ENCODE measurements around the gene FGF9. TPM values are rescaled to one million over a fixed set of nuclear protein-coding genes. Genes with fewer than 3 reads are reported as not detected.

Gene FGF9
- total RNA-seq, 4 donors from 2014 or later: 0.13 to 2.1 (median 1.3) TPM

- no peak for TF ChIP-seq CTCF (IDR thresholded peaks at IDR 0.05)
- ATAC-seq: no peak
- 79 to 83% methylated on average over 2 to 3 of the region's 3 CpGs for WGBS, 2 donors (ENCODE audit: low coverage in 1 of 2)
- Histone ChIP-seq H3K9me3 (peaks cover 0 to 14% (median 0%) of the 10 kb centered on the region in 3 donors), H3K4me3 (no peak overlapping the region), H3K27ac (no peak overlapping the region), H3K27me3 (peaks cover 5% of the 10 kb centered on the region), H3K4me1 (no peaks in the 10 kb centered on the region), H3K36me3 (no peaks in the 10 kb centered on the region)
These were observed 36.7 kb downstream of the FGF9 start for GRCh38 chr13:21707586-21707985.

- ATAC-seq: no peak
- no peaks in the 10 kb centered on the region for H3K4me1 ChIP-seq
- peaks cover 0 to 16% (median 0%) of the 10 kb centered on the region in 3 donors for H3K9me3 ChIP-seq
- H3K36me3 ChIP-seq: no peaks in the 10 kb centered on the region
- TF ChIP-seq POLR2AphosphoS5 (IDR thresholded peaks at IDR 0.05) (no peak), EP300 (IDR thresholded peaks at IDR 0.05) (no peak), CTCF (IDR thresholded peaks at IDR 0.05) (no peak), POLR2A (IDR thresholded peaks at IDR 0.05) (no peak)
- H3K27ac ChIP-seq: no peak overlapping the region
- peaks cover 5% of the 10 kb centered on the region for H3K27me3 ChIP-seq
- H3K4me3 ChIP-seq: no peak overlapping the region
- WGBS, 2 donors (ENCODE audit: low coverage in 1 of 2): 67 to 100% methylated on average over 1 of the region's 1 CpG
These were observed 38.8 kb downstream of the FGF9 start for GRCh38 chr13:21709697-21710096.

- Histone ChIP-seq H3K4me1 (no peaks in the 10 kb centered on the region), H3K9me3 (peaks cover 0 to 16% (median 0%) of the 10 kb centered on the region in 3 donors), H3K27ac (no peak overlapping the region), H3K27me3 (peaks cover 5% of the 10 kb centered on the region), H3K4me3 (no peak overlapping the region), H3K36me3 (no peaks in the 10 kb centered on the region)
- TF ChIP-seq CTCF (IDR thresholded peaks at IDR 0.05) (no peak), EP300 (IDR thresholded peaks at IDR 0.05) (no peak), POLR2A (IDR thresholded peaks at IDR 0.05) (no peak), POLR2AphosphoS5 (IDR thresholded peaks at IDR 0.05) (no peak)
- ATAC-seq: no peak
- WGBS, 2 donors (ENCODE audit: low coverage in 1 of 2): 85 to 90% methylated on average over 2 of the region's 2 CpGs
These were observed 39.3 kb downstream of the FGF9 start for GRCh38 chr13:21710163-21710562.

- Histone ChIP-seq H3K36me3 (no peaks in the 10 kb centered on the region), H3K4me1 (no peaks in the 10 kb centered on the region), H3K27ac (no peak overlapping the region), H3K9me3 (peaks cover 0 to 2% (median 0%) of the 10 kb centered on the region in 3 donors), H3K27me3 (peaks cover 26% of the 10 kb centered on the region), H3K4me3 (no peak overlapping the region)
- no peak for ATAC-seq
- WGBS, 2 donors (ENCODE audit: low coverage in 1 of 2): 60 to 75% methylated on average over 1 to 3 of the region's 4 CpGs
- TF ChIP-seq CTCF (IDR thresholded peaks at IDR 0.05): no peak
- TF ChIP-seq POLR2A (IDR thresholded peaks at IDR 0.05): no peak
These were observed 46.9 kb downstream of the FGF9 start for GRCh38 chr13:21717817-21718216.

GRCh38 chr13:21719463-21719862 lies 48.6 kb downstream of the FGF9 start:
- ATAC-seq: no peak
- 73 to 81% methylated on average over 6 to 7 of the region's 7 CpGs for WGBS, 2 donors (ENCODE audit: low coverage in 1 of 2)

More at GRCh38 chr13:21719463-21719862, 48.6 kb downstream of the FGF9 start:
- H3K36me3 ChIP-seq: no peaks in the 10 kb centered on the region
- no peaks in the 10 kb centered on the region for H3K9me3 ChIP-seq
- TF ChIP-seq CTCF (IDR thresholded peaks at IDR 0.05) (no peak), POLR2A (IDR thresholded peaks at IDR 0.05) (no peak)
- H3K4me3 ChIP-seq: no peak overlapping the region
- peaks cover 34% of the 10 kb centered on the region for H3K27me3 ChIP-seq
- H3K4me1 ChIP-seq: no peaks in the 10 kb centered on the region
- H3K27ac ChIP-seq: no peak overlapping the region
